HG02981 (cell line): ENCODE data around the gene OSM.
"Not testable (repeated sequence)": the region's sequence is repeated elsewhere in the genome, so short reads cannot be mapped to it uniquely, and the experiment has no call there.

Experiments used
- ATAC-seq: cut with Tn5 transposase; IDR thresholded peaks from one replicate; pipeline ENCODE4 v1.9.1; 2021; ENCODE audit warnings: mild to moderate bottlenecking, moderate library complexity; ENCODE audit not compliant: unreplicated experiment

The OSM gene

DNA sequence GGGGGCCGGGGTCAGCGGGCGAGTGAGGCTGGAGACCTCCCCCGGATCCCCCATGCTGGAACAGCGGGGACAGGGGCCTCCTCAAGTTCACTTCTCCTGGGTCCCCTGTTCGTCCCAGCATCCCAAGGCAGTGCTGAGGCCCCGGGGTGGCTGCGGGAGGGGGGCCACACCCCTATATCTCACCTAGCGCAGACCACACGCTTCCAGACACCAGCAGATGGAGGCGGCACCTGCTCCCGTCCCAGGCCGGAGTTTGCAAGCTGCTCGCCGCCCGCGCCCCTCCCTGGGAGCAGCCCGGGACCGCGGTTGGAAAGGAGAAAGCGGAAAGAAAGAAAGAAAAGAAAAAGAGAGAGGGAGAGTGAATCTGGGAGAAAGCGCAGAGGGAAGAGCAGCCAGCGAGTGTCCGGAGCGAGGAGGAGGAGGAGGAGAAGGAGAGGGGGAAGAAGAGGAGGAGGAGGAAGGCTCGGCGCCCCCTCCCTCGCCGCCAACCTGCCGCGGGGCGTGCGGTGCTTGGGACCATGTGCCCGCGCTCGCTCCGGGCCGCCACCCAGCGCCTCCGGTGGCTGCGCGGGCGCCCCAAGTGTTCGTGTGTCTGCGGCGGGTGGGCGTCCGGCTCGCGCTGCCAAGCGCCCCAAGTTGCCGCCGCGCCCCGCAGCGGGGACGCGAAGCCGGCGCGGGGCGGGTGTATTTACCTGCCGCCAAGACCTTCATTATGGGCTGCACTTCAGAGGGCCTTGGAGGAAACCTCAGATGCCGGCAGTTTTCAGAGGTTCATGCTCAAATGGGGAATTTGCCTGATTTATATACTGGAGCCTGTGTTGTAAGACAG is 20.5 kb downstream of the OSM start, which contains the start of gene LIF:
LIF (minus strand) TSS at position 775 of the 829 bp plus-strand sequence; CDS start at position 711, 64 bp downstream.
- ATAC-seq = no peak

GRCh38 chr22:30245181-30245984 is 21.3 kb downstream of the OSM start:
- ATAC-seq = no peak

DNA sequence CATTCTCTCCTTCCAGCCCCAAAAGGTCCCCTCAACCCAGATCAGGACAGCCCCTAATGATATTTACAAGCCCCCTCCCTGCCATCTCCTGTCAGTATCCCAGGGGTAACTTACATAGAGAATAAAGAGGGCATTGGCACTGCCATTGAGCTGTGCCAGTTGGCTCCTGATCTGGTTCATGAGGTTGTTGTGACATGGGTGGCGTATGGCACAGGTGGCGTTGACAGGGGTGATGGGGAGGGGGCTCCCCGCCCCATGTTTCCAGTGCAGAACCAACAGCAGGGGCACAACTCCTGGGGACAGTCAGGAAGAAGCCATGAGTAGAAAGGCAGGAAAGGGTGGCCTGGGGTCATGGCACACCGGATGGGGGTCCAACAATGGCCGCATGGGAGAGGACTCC is 22.0 kb downstream of the OSM start:
- no peak for ATAC-seq

DNA sequence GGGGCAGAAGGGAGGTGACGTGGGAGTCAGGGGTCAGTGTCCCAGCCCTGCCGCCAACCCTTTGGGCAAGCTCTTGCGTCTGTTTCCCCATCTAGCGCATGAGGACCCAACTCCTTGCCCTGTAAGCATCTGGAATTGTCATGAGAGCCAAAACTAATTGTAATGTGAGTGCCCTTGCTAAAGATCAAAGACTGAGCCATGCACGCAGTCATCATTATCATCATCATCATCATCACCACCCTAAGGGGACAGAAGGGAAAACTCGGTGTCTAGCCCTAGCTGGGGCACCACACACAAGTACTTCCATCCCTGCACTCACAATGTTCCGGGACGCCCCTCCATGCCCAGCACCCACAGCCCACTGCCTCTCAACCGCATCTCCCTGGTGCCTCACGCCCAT is 22.6 kb downstream of the OSM start:
- no peak for ATAC-seq

GRCh38 chr22:30243661-30244060 is 23.0 kb downstream of the OSM start:
- no peak for ATAC-seq

DNA sequence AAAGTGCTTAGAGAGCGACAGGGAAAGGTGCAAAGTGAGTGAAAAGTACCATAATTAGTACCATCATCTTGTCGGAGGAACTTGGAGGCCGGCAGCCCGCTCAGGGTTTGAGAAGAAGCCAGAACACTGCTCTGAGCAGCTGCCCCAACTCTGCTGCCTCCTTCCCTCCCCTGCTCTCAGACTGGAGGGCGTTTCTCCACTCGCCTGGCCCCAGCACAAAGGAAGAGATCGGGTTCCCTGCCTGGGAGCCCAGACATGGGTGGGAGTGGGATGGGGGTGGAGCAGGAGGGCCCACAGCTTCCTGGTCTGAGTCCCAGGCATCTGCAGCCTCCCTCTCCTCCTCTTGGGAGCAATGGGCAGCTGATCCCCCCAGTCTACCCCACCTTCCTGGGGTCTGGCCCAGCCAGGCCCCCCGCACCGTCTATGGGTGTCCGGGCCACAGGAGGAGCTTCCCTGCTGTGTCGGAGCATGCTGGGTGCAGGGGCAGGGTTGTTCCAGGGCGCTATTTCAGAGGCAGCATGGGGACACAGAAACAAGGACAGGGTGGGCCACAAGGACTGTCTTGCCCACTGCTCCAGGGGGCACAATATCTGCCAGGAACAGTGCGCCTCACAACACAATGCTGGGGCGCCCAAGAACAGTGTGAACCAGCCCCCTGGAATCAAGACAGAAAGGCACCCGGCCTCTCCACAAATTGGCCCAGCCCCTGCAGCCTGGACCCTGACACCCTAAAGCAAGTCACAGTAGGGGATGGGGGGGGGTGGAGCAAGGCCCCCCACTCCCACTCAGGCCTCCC is 24.9 kb downstream of the OSM start:
- ATAC-seq = no peak

DNA sequence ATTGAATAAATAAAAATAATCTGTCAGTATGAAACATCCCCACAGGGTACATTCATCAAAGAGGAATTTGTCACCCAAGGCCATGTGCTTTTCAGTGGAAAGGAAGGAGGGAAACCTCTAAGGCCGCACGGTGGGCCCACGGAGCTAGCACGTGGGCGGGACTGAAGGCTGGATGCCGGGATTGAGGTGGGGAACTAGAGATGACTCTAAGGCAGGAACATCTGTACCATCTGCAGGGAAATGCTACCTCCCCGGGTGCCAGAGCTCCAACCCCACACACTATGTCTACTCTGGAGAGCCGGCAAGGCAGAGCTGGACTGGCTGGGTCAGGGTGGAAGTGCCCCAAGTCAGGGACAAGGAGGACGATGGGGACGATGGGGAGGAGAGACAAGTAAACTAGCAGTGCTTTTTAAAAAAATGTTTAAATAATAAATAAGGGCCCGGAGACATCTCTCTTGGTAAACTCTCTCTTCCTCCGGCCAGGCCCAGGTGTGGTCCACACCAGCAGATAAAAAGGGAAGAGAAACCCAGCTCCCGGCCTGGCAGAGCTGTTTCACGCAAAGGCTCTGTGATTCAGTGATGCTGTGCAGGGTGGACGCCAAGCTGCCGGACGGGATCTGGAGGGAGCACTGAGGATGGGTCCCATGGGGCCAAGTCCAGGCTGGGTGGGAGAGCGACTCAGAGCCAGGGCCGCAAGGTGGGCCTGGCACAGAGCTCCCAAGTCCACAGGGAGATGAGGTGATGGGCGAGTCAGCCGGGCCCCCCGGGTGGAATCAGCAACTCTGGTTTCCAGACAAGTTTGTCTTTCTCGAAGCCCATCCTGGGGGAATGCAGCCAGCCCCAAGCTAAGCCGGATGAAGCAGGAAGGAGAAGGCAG is 25.9 kb downstream of the OSM start:
- ATAC-seq = no peak

- ATAC-seq = no peak
These were observed 26.9 kb downstream of the OSM start for GRCh38 chr22:30239488-30240405.

DNA sequence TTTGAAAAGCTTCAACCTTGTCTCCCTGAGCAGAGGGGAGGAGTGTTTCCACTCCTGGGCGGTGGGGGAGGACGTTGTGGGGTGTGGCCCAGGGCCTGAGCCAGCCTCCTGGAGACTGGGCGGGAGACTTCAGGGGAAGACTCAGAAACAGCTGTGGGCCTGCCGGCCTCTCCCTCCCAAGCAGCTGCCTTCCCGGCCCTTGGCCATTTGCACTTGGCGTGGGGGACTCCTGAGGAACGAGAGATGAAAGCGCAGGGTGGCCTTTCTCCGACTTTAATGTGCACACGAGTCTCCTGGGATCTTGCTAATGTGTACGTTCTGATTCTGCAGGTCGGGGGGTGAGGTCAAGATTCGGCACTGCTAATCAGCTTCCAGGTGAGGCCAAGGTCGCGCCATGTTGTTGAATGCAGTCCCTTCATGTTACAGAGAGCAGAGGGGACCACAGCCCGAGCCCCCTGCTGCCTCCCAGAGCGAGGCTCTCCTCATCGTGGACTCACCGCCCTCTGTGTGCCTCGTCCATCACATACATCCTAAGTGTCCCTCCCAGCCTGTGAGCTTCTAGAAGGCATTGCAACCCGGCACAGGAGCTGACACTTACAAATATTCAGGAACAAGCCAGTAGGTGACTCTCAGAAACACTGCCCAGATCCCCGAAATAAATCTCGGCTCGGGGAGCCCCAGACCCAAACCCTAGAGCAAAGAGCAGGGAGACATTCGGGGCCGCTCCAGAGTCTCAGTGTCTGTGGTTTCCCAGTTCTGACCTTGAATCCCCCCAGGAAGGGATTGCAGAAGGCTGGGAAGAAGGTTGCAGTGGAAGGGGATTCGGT is 27.8 kb downstream of the OSM start:
- ATAC-seq = no peak

- no peak for ATAC-seq
These were observed 28.5 kb downstream of the OSM start for GRCh38 chr22:30238136-30238535.

GRCh38 chr22:30236875-30237274 is 29.8 kb downstream of the OSM start:
- ATAC-seq = no peak

DNA sequence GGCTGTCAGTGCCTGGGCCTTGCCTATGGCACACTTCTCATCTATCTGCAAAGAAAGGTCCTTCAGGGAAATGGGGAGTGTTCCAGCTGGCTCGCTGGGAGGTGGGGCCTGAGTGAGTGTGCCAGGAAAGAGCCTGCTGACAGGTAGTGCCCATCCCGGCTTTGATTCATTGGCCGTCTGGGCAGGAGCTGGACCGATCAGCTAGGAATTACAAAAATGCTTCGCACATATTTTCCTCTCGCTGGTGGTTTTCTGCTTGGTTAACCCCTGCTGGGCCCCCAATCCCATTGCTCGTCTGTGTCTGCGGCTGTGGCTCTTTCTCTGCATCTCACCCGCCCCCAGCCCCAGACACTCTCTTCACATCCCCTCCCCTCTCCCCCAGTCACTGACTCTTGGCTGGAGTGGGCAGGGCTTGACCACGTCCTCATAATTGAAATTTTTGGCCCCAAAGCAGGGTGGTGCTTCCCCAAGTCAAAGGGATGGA is 30.9 kb downstream of the OSM start:
- no peak for ATAC-seq

DNA sequence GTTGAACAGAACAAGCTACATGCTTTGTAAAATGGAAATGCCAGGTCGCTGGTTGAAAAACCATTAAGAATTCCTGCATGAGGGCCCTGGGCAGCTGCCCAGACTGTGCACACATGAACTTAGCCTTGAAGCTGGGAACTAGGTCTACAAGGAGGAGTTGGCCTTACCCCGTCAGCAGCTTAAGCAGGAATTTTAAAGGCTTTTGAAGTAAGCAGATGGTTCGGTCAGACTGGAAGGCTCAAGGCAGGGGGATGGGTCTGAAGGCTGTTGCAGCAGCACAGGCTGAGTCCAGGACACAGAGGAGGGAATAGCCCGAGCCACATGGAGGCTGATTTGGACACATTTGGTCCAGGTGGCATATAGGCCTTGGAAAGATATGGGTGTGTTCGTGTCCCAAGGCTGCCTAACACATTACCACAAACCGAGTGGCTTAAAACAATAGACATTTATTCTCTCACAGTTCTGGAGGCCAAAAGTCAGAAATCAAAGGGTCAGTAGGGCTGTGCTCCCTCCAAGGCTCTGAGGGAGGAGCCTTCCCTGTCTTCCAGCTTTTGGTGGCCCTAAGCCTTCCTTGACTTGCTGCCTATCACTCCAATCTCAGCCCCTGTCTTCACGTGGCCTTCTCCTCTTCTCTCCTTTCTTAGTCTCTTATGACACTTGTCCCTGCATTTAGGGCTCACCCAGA is 31.7 kb downstream of the OSM start:
- ATAC-seq = no peak

- not testable (repeated sequence) for ATAC-seq
These were observed 32.3 kb downstream of the OSM start for GRCh38 chr22:30234325-30234724.

DNA sequence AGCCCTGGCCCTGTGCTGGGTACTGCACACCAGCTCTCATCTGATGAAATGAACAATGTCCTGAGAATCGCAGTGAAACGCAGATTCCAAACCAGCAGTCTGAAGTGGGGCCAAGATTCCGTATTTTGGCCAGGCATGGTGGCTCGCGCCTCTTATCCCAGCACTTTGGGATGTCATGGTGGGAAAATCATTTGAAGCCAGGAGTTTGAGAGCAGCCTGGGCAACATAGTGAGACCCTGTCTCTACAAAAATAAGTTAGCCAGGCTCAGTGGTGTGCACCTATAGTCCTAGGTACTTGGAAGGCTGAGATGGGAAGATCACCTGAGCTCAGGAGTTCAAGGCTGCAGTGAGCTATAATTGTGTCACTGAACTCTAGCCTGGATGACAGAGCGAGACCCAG is 33.1 kb downstream of the OSM start:
- no peak for ATAC-seq

GRCh38 chr22:30232716-30233218 is 33.9 kb downstream of the OSM start:
- no peak for ATAC-seq

GRCh38 chr22:30230787-30231461 is 35.7 kb downstream of the OSM start:
- ATAC-seq = no peak
